Trophoblast cell (in vitro differentiated cells and primary cell): ENCODE data around the gene PSMG3.

Experiments used
- DNase-seq, 2 donors: peaks; one replicate each; pipeline ENCODE4 v3.0.0-alpha.2; 2016
- H2AFZ ChIP-seq: 2 replicates; pipeline ENCODE4 v1.6.1; 2013; ENCODE audit warnings: low read length, moderate library complexity, mild to moderate bottlenecking; ENCODE audit not compliant: insufficient read depth, poor library complexity
- H2AK5ac ChIP-seq: 2 replicates; pipeline ENCODE4 v1.6.1; 2013; ENCODE audit warnings: mild to moderate bottlenecking, low read length
- H2BK120ac ChIP-seq: 2 replicates; pipeline ENCODE4 v1.6.1; 2013; ENCODE audit warnings: low read length, mild to moderate bottlenecking, moderate library complexity; ENCODE audit not compliant: insufficient read depth, poor library complexity
- H2BK12ac ChIP-seq: 2 replicates; pipeline ENCODE4 v1.6.1; 2013; ENCODE audit warnings: mild to moderate bottlenecking, low read length, moderate library complexity
- H2BK5ac ChIP-seq: 2 replicates; pipeline ENCODE4 v1.6.1; 2013; ENCODE audit warnings: low read length, low read depth, moderate library complexity, mild to moderate bottlenecking; ENCODE audit not compliant: poor library complexity
- H3K14ac ChIP-seq: 2 replicates; pipeline ENCODE4 v1.6.1; 2013; ENCODE audit warnings: mild to moderate bottlenecking, low read length
- H3K18ac ChIP-seq: 2 replicates; pipeline ENCODE4 v1.6.1; 2013; ENCODE audit warnings: mild to moderate bottlenecking, low read length
- H3K23ac ChIP-seq: 2 replicates; pipeline ENCODE4 v1.6.1; 2013; ENCODE audit warnings: low read length
- H3K27ac ChIP-seq: 2 replicates; pipeline ENCODE4 v1.5.1; 2013; ENCODE audit warnings: low read depth, mild to moderate bottlenecking, inconsistent platforms, low read length, moderate library complexity
- H3K27me3 ChIP-seq: 2 replicates; pipeline ENCODE4 v1.6.1; 2013; ENCODE audit warnings: inconsistent platforms, mild to moderate bottlenecking, low read length, moderate library complexity; ENCODE audit not compliant: insufficient read depth
- H3K36me3 ChIP-seq, 2 experiments: 1 replicate in 1 of 2; 2 replicates in 1 of 2; pipeline ENCODE4 v1.6.1; 2013; ENCODE audit warnings: low read length in 2 of 2, mild to moderate bottlenecking in 2 of 2, moderate library complexity in 1 of 2; ENCODE audit not compliant: insufficient read depth in 2 of 2, control insufficient read depth in 1 of 2
- H3K4ac ChIP-seq: 2 replicates; pipeline ENCODE4 v1.6.1; 2013; ENCODE audit warnings: low read depth, mild to moderate bottlenecking, low read length, moderate library complexity
- H3K4me1 ChIP-seq, 2 experiments: 1 replicate in 1 of 2; 2 replicates in 1 of 2; pipeline ENCODE4 v1.6.1; 2013; ENCODE audit warnings: low read length in 2 of 2, mild to moderate bottlenecking in 2 of 2, moderate library complexity in 1 of 2; ENCODE audit not compliant: insufficient read depth in 2 of 2, control insufficient read depth in 1 of 2
- H3K4me2 ChIP-seq: 2 replicates; pipeline ENCODE4 v1.6.1; 2013; ENCODE audit warnings: inconsistent platforms, mild to moderate bottlenecking, low read length, moderate library complexity
- H3K4me3 ChIP-seq: 2 replicates; pipeline ENCODE4 v1.5.1; 2013; ENCODE audit warnings: mild to moderate bottlenecking, low read depth, low read length, inconsistent platforms
- H3K79me1 ChIP-seq: one replicate; pipeline ENCODE4 v1.6.1; 2013; ENCODE audit warnings: low read length
- H3K79me2 ChIP-seq: 2 replicates; pipeline ENCODE4 v1.6.1; 2013; ENCODE audit warnings: low read length, mild to moderate bottlenecking; ENCODE audit not compliant: control insufficient read depth, insufficient read depth, poor library complexity
- H3K9ac ChIP-seq: 2 replicates; pipeline ENCODE4 v1.6.1; 2013; ENCODE audit warnings: mild to moderate bottlenecking, low read length
- H3K9me3 ChIP-seq: 2 replicates; pipeline ENCODE4 v1.6.1; 2013; ENCODE audit warnings: low read depth, mild to moderate bottlenecking, control low read depth, inconsistent platforms, low read length; ENCODE audit not compliant: insufficient read depth
- H4K12ac ChIP-seq: 2 replicates; pipeline ENCODE4 v1.6.1; 2013; ENCODE audit warnings: low read depth, mild to moderate bottlenecking, low read length, moderate library complexity
- H4K8ac ChIP-seq: 2 replicates; pipeline ENCODE4 v1.6.1; 2013; ENCODE audit warnings: low read depth, mild to moderate bottlenecking, low read length, moderate library complexity
- H4K91ac ChIP-seq: one replicate; pipeline ENCODE4 v1.6.1; 2013; ENCODE audit warnings: low read depth, mild to moderate bottlenecking, low read length, moderate library complexity
- WGBS: extraction: QIAGEN DNeasy Blood & Tissue Kit; methylation state at CpG from one replicate; pipeline ENCODE4 v1.1.7; 2013; ENCODE audit warnings: missing lambda C conversion rate; ENCODE audit not compliant: insufficient read length, insufficient coverage; ENCODE audit errors: extremely low coverage; 5-methylcytosine and 5-hydroxymethylcytosine counted together

Gene PSMG3

GRCh38 chr7:1608318-1608717 lies 38.5 kb upstream of the PSMG3 start:
- H4K8ac ChIP-seq = no peak overlapping the region
- H3K27ac ChIP-seq = no peak overlapping the region
- H3K27me3 ChIP-seq = no peaks in the 10 kb centered on the region
- H3K79me2 ChIP-seq = no peaks in the 10 kb centered on the region
- H3K4ac ChIP-seq = no peak overlapping the region
- H2BK120ac ChIP-seq = no peak overlapping the region
- H2AK5ac ChIP-seq = no peak overlapping the region
- WGBS = no CpG with 5 or more reads among the region's 8 CpGs
- H3K4me2 ChIP-seq = no peak overlapping the region
- no peak overlapping the region for H2AFZ ChIP-seq
- no peak overlapping the region for H3K18ac ChIP-seq
- H3K4me3 ChIP-seq = no peak overlapping the region
- H3K79me1 ChIP-seq = no peaks in the 10 kb centered on the region
- H4K91ac ChIP-seq = no peak overlapping the region
- H3K9ac ChIP-seq = no peak overlapping the region
- DNase-seq = no peak
- no peak overlapping the region for H3K14ac ChIP-seq
- H2BK12ac ChIP-seq = no peak overlapping the region
- H3K23ac ChIP-seq = no peak overlapping the region
- no peak overlapping the region for H2BK5ac ChIP-seq
- no peak overlapping the region for H4K12ac ChIP-seq
- no peaks in the 10 kb centered on the region for H3K36me3 ChIP-seq
- H3K4me1 ChIP-seq = no peaks in the 10 kb centered on the region
- peaks cover 2% of the 10 kb centered on the region for H3K9me3 ChIP-seq

GRCh38 chr7:1607696-1608095 lies 37.9 kb upstream of the PSMG3 start:
- Histone ChIP-seq H3K14ac (no peak overlapping the region), H2AFZ (no peak overlapping the region), H3K79me2 (no peaks in the 10 kb centered on the region), H3K27ac (no peak overlapping the region), H3K4me1 (no peaks in the 10 kb centered on the region), H3K4ac (no peak overlapping the region), H3K4me3 (no peak overlapping the region), H4K12ac (no peak overlapping the region), H3K9me3 (peaks cover 2% of the 10 kb centered on the region), H3K9ac (no peak overlapping the region), H3K27me3 (no peaks in the 10 kb centered on the region), H3K79me1 (no peaks in the 10 kb centered on the region), H2BK120ac (no peak overlapping the region), H4K91ac (no peak overlapping the region), H2AK5ac (no peak overlapping the region), H2BK5ac (no peak overlapping the region), H2BK12ac (no peak overlapping the region), H3K36me3 (no peaks in the 10 kb centered on the region), H3K18ac (no peak overlapping the region), H3K23ac (no peak overlapping the region), H3K4me2 (no peak overlapping the region), H4K8ac (no peak overlapping the region)
- DNase-seq = no peak
- no CpG with 5 or more reads among the region's 10 CpGs for WGBS

- Histone ChIP-seq H3K27me3 (no peaks in the 10 kb centered on the region), H2AFZ (no peak overlapping the region), H3K18ac (no peak overlapping the region), H3K79me2 (no peaks in the 10 kb centered on the region), H2BK12ac (no peak overlapping the region), H3K4ac (no peak overlapping the region), H3K4me3 (no peak overlapping the region), H3K23ac (no peak overlapping the region), H3K4me2 (no peak overlapping the region), H3K79me1 (no peaks in the 10 kb centered on the region), H3K9me3 (peaks cover 3% of the 10 kb centered on the region), H4K91ac (no peak overlapping the region), H3K27ac (no peak overlapping the region), H3K4me1 (no peaks in the 10 kb centered on the region), H4K12ac (no peak overlapping the region), H3K9ac (no peak overlapping the region), H3K36me3 (no peaks in the 10 kb centered on the region), H2AK5ac (no peak overlapping the region), H4K8ac (no peak overlapping the region), H2BK5ac (no peak overlapping the region), H3K14ac (no peak overlapping the region), H2BK120ac (no peak overlapping the region)
- 94% methylated on average over 1 of the region's 7 CpGs for WGBS
- no peak for DNase-seq
These were observed 37.2 kb upstream of the PSMG3 start for GRCh38 chr7:1607001-1607400.

GRCh38 chr7:1604383-1604782 lies 34.6 kb upstream of the PSMG3 start:
- H3K14ac ChIP-seq = no peak overlapping the region
- H3K27ac ChIP-seq = no peak overlapping the region
- no peak for DNase-seq
- no peak overlapping the region for H3K4ac ChIP-seq
- no peak overlapping the region for H3K23ac ChIP-seq
- H3K27me3 ChIP-seq = no peaks in the 10 kb centered on the region
- H3K36me3 ChIP-seq = no peaks in the 10 kb centered on the region
- no peak overlapping the region for H4K12ac ChIP-seq
- no peak overlapping the region for H2AFZ ChIP-seq
- H3K79me1 ChIP-seq = no peaks in the 10 kb centered on the region
- H3K79me2 ChIP-seq = no peaks in the 10 kb centered on the region
- no peak overlapping the region for H2BK5ac ChIP-seq
- peaks cover 3% of the 10 kb centered on the region for H3K9me3 ChIP-seq
- no peaks in the 10 kb centered on the region for H3K4me1 ChIP-seq
- no peak overlapping the region for H3K4me3 ChIP-seq
- H2BK12ac ChIP-seq = no peak overlapping the region
- no peak overlapping the region for H3K18ac ChIP-seq
- no peak overlapping the region for H2BK120ac ChIP-seq
- no peak overlapping the region for H4K91ac ChIP-seq
- no peak overlapping the region for H4K8ac ChIP-seq
- no peak overlapping the region for H3K9ac ChIP-seq
- no CpG with 5 or more reads among the region's 2 CpGs for WGBS
- H2AK5ac ChIP-seq = no peak overlapping the region
- no peak overlapping the region for H3K4me2 ChIP-seq
